OCI-LY1 (cell line): ENCODE results near the gene RAB11FIP3.

Experiments
- H2AFZ ChIP-seq: fragments of 200-600 bp; sonication (generic), shearing (Covaris generic); 2 replicates; pipeline ENCODE4 v1.6.0; 2014; ENCODE audit warnings: antibody characterized with exemption, mild to moderate bottlenecking, low read length
- H3F3A ChIP-seq: fragments of 200-600 bp; sonication (generic), shearing (Covaris generic); 2 replicates; pipeline ENCODE4 v1.6.0; 2014; ENCODE audit warnings: mild to moderate bottlenecking, antibody characterized with exemption, low read length, moderate library complexity; ENCODE audit not compliant: insufficient read depth
- H3K27ac ChIP-seq: fragments of 200-600 bp; sonication (generic); 2 replicates; pipeline ENCODE4 v1.5.1; 2014; ENCODE audit warnings: low read length, mixed run types, mild to moderate bottlenecking, low read depth; ENCODE audit not compliant: poor library complexity, severe bottlenecking
- H3K27me3 ChIP-seq: fragments of 200-600 bp; sonication (generic); 2 replicates; pipeline ENCODE4 v1.6.0; 2014; ENCODE audit warnings: antibody characterized with exemption, mild to moderate bottlenecking, low read length, moderate library complexity; ENCODE audit not compliant: insufficient read depth
- H3K36me3 ChIP-seq: fragments of 200-600 bp; sonication (generic); 2 replicates; pipeline ENCODE4 v1.6.1; 2014; ENCODE audit warnings: mild to moderate bottlenecking, antibody characterized with exemption, low read length, moderate library complexity, mixed read lengths; ENCODE audit not compliant: insufficient read depth
- H3K4me1 ChIP-seq: fragments of 200-600 bp; sonication (generic); 2 replicates; pipeline ENCODE4 v1.5.1; 2014; ENCODE audit warnings: mild to moderate bottlenecking, low read length, moderate library complexity; ENCODE audit not compliant: insufficient read depth, severe bottlenecking
- H3K4me2 ChIP-seq: fragments of 200-600 bp; sonication (generic), shearing (Covaris generic); 2 replicates; pipeline ENCODE4 v1.6.1; 2014; ENCODE audit warnings: low read length
- H3K4me3 ChIP-seq: fragments of 200-600 bp; sonication (generic); 2 replicates; pipeline ENCODE4 v1.5.1; 2014; ENCODE audit warnings: low read length, low read depth, mild to moderate bottlenecking, mixed read lengths; ENCODE audit not compliant: poor library complexity, severe bottlenecking
- H3K79me2 ChIP-seq: fragments of 200-600 bp; shearing (Covaris generic); 2 replicates; pipeline ENCODE4 v1.6.1; 2016; ENCODE audit warnings: mixed run types, low read length, mixed read lengths; ENCODE audit not compliant: insufficient read depth
- H3K9ac ChIP-seq: fragments of 200-600 bp; sonication (generic), shearing (Covaris generic); 2 replicates; pipeline ENCODE4 v1.6.1; 2014; ENCODE audit warnings: mild to moderate bottlenecking, low read length, mixed read lengths
- H3K9me2 ChIP-seq: fragments of 200-600 bp; sonication (generic), shearing (Covaris generic); 2 replicates; pipeline ENCODE4 v1.6.1; 2014; ENCODE audit warnings: low read depth, mild to moderate bottlenecking, low read length, mixed read lengths
- H3K9me3 ChIP-seq: fragments of 200-600 bp; shearing (Covaris generic); 2 replicates; pipeline ENCODE4 v1.6.1; 2014; ENCODE audit warnings: low read length, mixed read lengths
- H4K20me1 ChIP-seq: fragments of 200-600 bp; sonication (generic), shearing (Covaris generic); 2 replicates; pipeline ENCODE4 v1.6.0; 2016; ENCODE audit warnings: mild to moderate bottlenecking, low read length; ENCODE audit not compliant: insufficient read depth
- EZH2 ChIP-seq: fragments of 200-600 bp; sonication (generic), shearing (Covaris generic); IDR thresholded peaks from 2 replicates; pipeline ENCODE4 v1.8.0; 2017; ENCODE audit warnings: borderline replicate concordance, mixed run types, mild to moderate bottlenecking, antibody characterized with exemption, low read length, moderate library complexity, mixed read lengths
- TF ChIP-seq, protein P1 (sequence below): fragments of 200-600 bp; sonication (generic), shearing (Covaris generic); IDR thresholded peaks from 2 replicates; pipeline ENCODE4 v1.5.1; 2017; ENCODE audit warnings: mild to moderate bottlenecking, antibody characterized with exemption, low read length, moderate library complexity, mixed read lengths

Gene RAB11FIP3

DNA sequence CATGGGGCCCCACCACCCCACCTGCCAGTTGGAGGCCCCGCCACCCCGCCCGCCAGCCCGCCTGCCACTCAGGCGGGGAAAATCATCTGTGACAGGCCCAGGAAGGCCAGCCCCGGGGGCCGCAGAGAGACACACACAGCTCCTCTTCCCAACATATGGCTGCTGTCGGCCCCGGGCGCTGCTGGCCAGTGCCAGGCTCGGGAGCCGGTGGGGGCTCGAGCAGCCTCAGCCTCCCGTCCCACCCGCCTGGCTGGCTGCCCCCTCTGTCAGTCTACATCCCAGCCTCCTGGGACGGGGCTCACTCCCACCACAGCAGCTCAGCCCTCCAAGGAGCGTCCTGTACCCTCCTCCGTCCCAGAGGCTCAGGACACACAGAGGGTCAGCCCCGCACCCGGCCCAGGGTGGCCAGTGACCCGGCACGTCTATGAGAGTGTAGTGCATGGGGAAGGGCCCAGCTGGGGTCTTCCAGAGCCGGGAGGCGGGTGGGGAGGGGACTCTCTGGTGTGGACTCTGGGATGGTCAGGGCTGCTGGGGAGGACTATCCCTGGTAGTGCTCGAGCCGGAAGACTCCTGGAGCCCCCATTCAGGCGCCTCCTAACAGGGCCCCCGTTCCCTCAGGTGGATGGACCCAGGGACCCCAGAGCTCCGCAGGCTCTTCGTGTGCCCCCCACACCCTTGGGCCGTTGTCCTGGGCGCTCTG, 131.2 kb downstream of the RAB11FIP3 start:
- no peak overlapping the region for H3K27ac ChIP-seq
- no peak overlapping the region for H3K4me2 ChIP-seq
- no peak overlapping the region for H3K4me3 ChIP-seq

DNA sequence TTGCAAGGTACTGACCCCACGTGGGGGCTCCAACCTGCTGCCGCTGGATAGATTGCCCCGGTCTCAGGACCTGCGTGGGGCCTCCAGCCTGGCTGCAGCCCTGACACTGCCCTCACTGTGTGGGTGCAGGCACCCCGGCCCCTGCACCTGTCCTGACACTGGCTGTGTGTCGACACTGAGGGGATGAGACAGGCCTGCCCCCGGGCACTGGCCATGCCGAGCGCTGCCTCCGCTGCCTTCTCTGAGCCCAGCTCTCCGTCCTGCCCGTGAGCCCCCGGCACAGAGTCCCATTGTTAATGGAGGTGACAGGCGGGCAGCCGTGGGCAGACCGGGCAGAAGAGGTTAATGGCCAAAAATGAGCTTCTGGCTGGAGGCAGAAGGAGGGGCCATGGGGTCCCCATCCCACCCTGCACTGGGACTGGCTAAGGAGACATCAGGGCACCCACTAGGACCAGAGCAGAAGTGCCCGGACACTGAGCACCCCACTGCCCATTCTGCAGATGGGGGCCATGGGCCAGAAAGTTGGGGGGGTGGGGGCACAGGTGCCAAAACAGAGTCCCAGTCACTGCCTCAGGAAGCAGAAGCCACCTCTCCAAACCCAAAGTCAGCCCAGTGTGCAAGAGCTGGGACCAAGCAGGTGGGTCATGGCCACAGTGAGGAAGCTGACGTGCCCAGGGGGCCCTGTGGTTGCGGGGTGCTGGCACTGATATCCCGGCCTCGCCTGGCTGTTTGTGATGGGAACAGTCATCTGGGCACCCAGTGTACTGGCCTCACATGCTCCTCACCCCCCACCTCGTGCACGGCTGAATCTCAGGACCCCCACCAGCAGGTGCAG, 132.2 kb downstream of the RAB11FIP3 start:
- no peaks in the 10 kb centered on the region for H4K20me1 ChIP-seq
- TF ChIP-seq, protein P1, sequence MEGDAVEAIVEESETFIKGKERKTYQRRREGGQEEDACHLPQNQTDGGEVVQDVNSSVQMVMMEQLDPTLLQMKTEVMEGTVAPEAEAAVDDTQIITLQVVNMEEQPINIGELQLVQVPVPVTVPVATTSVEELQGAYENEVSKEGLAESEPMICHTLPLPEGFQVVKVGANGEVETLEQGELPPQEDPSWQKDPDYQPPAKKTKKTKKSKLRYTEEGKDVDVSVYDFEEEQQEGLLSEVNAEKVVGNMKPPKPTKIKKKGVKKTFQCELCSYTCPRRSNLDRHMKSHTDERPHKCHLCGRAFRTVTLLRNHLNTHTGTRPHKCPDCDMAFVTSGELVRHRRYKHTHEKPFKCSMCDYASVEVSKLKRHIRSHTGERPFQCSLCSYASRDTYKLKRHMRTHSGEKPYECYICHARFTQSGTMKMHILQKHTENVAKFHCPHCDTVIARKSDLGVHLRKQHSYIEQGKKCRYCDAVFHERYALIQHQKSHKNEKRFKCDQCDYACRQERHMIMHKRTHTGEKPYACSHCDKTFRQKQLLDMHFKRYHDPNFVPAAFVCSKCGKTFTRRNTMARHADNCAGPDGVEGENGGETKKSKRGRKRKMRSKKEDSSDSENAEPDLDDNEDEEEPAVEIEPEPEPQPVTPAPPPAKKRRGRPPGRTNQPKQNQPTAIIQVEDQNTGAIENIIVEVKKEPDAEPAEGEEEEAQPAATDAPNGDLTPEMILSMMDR: no peak
- no peak for TF ChIP-seq EZH2
- H3K79me2 ChIP-seq: no peaks in the 10 kb centered on the region
- no peaks in the 10 kb centered on the region for H3K9me2 ChIP-seq
- no peaks in the 10 kb centered on the region for H3K9me3 ChIP-seq
- H3K36me3 ChIP-seq: no peaks in the 10 kb centered on the region; the same call in 1 of the 2 replicates
- H3K27me3 ChIP-seq: no peaks in the 10 kb centered on the region
- no peak overlapping the region for H2AFZ ChIP-seq
- H3K4me1 ChIP-seq: no peaks in the 10 kb centered on the region
- H3K27ac ChIP-seq: no peak overlapping the region
- H3K4me3 ChIP-seq: no peak overlapping the region
- H3K9ac ChIP-seq: no peak overlapping the region
- H3F3A ChIP-seq: no peaks in the 10 kb centered on the region
- H3K4me2 ChIP-seq: no peak overlapping the region

More for the DNA sequence above, 131.2 kb downstream of the RAB11FIP3 start:
- no peaks in the 10 kb centered on the region for H3K9me2 ChIP-seq
- TF ChIP-seq, protein P1: no peak
- TF ChIP-seq EZH2: no peak
- H3K4me1 ChIP-seq: no peaks in the 10 kb centered on the region
- no peak overlapping the region for H2AFZ ChIP-seq
- H3F3A ChIP-seq: no peaks in the 10 kb centered on the region
- no peaks in the 10 kb centered on the region for H3K79me2 ChIP-seq
- H3K9ac ChIP-seq: no peak overlapping the region
- H4K20me1 ChIP-seq: no peaks in the 10 kb centered on the region
- no peaks in the 10 kb centered on the region for H3K27me3 ChIP-seq
- H3K9me3 ChIP-seq: no peaks in the 10 kb centered on the region
- H3K36me3 ChIP-seq: peaks cover under 1% of the 10 kb centered on the region

DNA sequence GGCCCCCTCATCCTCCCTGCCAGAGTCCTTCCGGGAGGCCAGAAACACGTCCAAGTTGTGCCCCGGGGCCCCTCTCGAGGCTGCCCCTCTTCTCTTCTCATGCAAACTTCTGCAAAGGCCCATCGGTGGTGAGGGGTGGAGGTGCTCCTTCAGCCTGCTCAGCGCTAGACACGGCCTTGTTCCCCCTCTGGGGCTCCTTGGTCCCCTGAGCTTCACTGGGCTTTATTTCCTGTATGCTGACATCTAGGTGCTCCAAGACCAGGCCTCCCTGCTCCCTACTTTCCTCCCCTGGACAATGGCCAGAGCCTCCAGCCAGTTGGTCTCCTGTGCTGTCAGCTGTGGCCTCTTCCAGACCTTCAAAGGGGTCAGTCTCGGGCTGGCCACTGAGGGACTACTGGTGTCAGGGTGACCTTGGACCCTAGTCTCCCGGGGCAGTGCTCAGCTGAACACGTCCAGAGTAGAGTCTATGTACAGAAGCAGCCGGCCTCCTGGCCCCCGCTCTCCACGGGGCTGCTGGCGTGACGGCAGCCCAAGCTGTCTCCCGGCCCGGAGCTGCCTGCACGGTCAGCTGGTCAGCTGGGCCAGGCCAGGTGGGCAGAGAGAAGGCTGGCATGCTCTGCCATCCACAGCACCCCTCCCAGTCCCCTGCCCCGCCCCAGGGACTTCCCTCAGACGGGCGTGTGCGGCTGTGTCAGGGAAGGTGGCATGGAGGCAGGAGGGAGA, 133.0 kb downstream of the RAB11FIP3 start:
- H3K4me1 ChIP-seq: no peaks in the 10 kb centered on the region
- no peaks in the 10 kb centered on the region for H3K9me2 ChIP-seq
- no peaks in the 10 kb centered on the region for H3K79me2 ChIP-seq
- no peak for TF ChIP-seq EZH2
- TF ChIP-seq, protein P1: no peak
- H3K9ac ChIP-seq: no peak overlapping the region
- no peak overlapping the region for H3K4me3 ChIP-seq
- no peak overlapping the region for H3K27ac ChIP-seq
- H3K4me2 ChIP-seq: no peak overlapping the region
- no peaks in the 10 kb centered on the region for H3K36me3 ChIP-seq
- no peaks in the 10 kb centered on the region for H3F3A ChIP-seq
- H4K20me1 ChIP-seq: no peaks in the 10 kb centered on the region
- H3K27me3 ChIP-seq: no peaks in the 10 kb centered on the region
- H2AFZ ChIP-seq: no peak overlapping the region
- H3K9me3 ChIP-seq: no peaks in the 10 kb centered on the region
